DND-41 (cell line): ENCODE data around the gene IL26.

Experiments used
- ATAC-seq: fragments of 200-7000 bp; cut with Tn5 transposase; 3 replicates; pipeline ENCODE4 v1.9.1; 2021; ENCODE audit warnings: low read depth; ENCODE audit not compliant: insufficient read depth
- DNase-seq: peaks from one replicate; pipeline ENCODE4 v3.0.0-alpha.2; 2020
- H2AFZ ChIP-seq: 2 replicates; pipeline ENCODE4 v1.6.0; 2012; ENCODE audit warnings: low read depth, low read length
- H3K27ac ChIP-seq: 2 replicates; pipeline ENCODE4 v1.5.1; 2012; ENCODE audit warnings: low read length, inconsistent platforms
- H3K27me3 ChIP-seq: fragments of 200-600 bp; sonication (generic); 2 replicates; pipeline ENCODE4 v1.6.0; 2012; ENCODE audit warnings: low read length, mild to moderate bottlenecking, inconsistent platforms; ENCODE audit not compliant: insufficient read depth, poor library complexity
- H3K36me3 ChIP-seq: 2 replicates; pipeline ENCODE4 v1.5.1; 2012; ENCODE audit warnings: low read length, inconsistent platforms; ENCODE audit not compliant: insufficient read depth
- H3K4me1 ChIP-seq: 2 replicates; pipeline ENCODE4 v1.5.1; 2012; ENCODE audit warnings: mild to moderate bottlenecking, low read length; ENCODE audit not compliant: insufficient read depth
- H3K4me2 ChIP-seq: 2 replicates; pipeline ENCODE4 v1.6.0; 2012; ENCODE audit warnings: mild to moderate bottlenecking, moderate library complexity, low read length, inconsistent platforms; ENCODE audit not compliant: insufficient read depth
- H3K4me3 ChIP-seq, 2 experiments: fragments of 200-600 bp in 1 of 2; shearing (Covaris generic) in 1 of 2; 2 replicates each; pipeline ENCODE4 v1.5.1; 2012 to 2016; ENCODE audit warnings: inconsistent platforms in 2 of 2, low read length in 2 of 2, mild to moderate bottlenecking in 2 of 2, low read depth in 1 of 2, moderate library complexity in 1 of 2
- H3K79me2 ChIP-seq: 2 replicates; pipeline ENCODE4 v1.6.0; 2012; ENCODE audit warnings: low read length, inconsistent platforms; ENCODE audit not compliant: insufficient read depth
- H3K9ac ChIP-seq: 2 replicates; pipeline ENCODE4 v1.6.0; 2012; ENCODE audit warnings: low read depth, mild to moderate bottlenecking, inconsistent platforms, low read length, moderate library complexity
- H3K9me3 ChIP-seq: 2 replicates; pipeline ENCODE4 v1.5.1; 2012; ENCODE audit warnings: low read length, moderate library complexity, mild to moderate bottlenecking, inconsistent platforms; ENCODE audit not compliant: insufficient read depth, severe bottlenecking
- H4K20me1 ChIP-seq: 2 replicates; pipeline ENCODE4 v1.6.0; 2012; ENCODE audit warnings: low read length; ENCODE audit not compliant: insufficient read depth
- CTCF ChIP-seq: IDR thresholded peaks from 2 replicates; pipeline ENCODE4 v1.5.1; 2012; ENCODE audit warnings: borderline replicate concordance, low read length, moderate library complexity, mild to moderate bottlenecking; ENCODE audit not compliant: poor library complexity, severe bottlenecking; ENCODE audit errors: extremely low read depth
- EZH2 ChIP-seq: IDR thresholded peaks from 3 replicates; pipeline ENCODE4 v1.6.1; 2012; ENCODE audit warnings: borderline replicate concordance, low read depth, mild to moderate bottlenecking, moderate library complexity, low read length, inconsistent platforms; ENCODE audit not compliant: severe bottlenecking

IL26 gene

GRCh38 chr12:68231691-68232090 lies 6.1 kb upstream of the IL26 start:
- DNase-seq: no peak
- no peaks in the 10 kb centered on the region for H3K9me3 ChIP-seq
- no peak for ATAC-seq
- no peak overlapping the region for H3K9ac ChIP-seq
- TF ChIP-seq CTCF (no peak), EZH2 (no peak)
- H2AFZ ChIP-seq: no peak overlapping the region
- no peaks in the 10 kb centered on the region for H4K20me1 ChIP-seq
- H3K27me3 ChIP-seq: no peaks in the 10 kb centered on the region
- H3K4me2 ChIP-seq: no peak overlapping the region
- H3K36me3 ChIP-seq: no peaks in the 10 kb centered on the region
- no peak overlapping the region for H3K27ac ChIP-seq
- peaks cover 9% of the 10 kb centered on the region for H3K4me1 ChIP-seq
- H3K4me3 ChIP-seq: no peak overlapping the region
- H3K79me2 ChIP-seq: no peaks in the 10 kb centered on the region

GRCh38 chr12:68231229-68231628 lies 5.6 kb upstream of the IL26 start:
- no peak overlapping the region for H3K9ac ChIP-seq
- H3K79me2 ChIP-seq: no peaks in the 10 kb centered on the region
- no peaks in the 10 kb centered on the region for H3K36me3 ChIP-seq
- no peak for DNase-seq
- no peak overlapping the region for H3K27ac ChIP-seq
- no peak for ATAC-seq
- no peak overlapping the region for H3K4me3 ChIP-seq
- no peak overlapping the region for H2AFZ ChIP-seq
- no peaks in the 10 kb centered on the region for H4K20me1 ChIP-seq
- H3K4me2 ChIP-seq: no peak overlapping the region
- TF ChIP-seq CTCF (no peak), EZH2 (no peak)
- no peaks in the 10 kb centered on the region for H3K27me3 ChIP-seq
- H3K9me3 ChIP-seq: no peaks in the 10 kb centered on the region
- H3K4me1 ChIP-seq: peaks cover 4% of the 10 kb centered on the region

GRCh38 chr12:68229956-68230355 lies 4.3 kb upstream of the IL26 start:
- Histone ChIP-seq H3K27ac (no peak overlapping the region), H4K20me1 (no peaks in the 10 kb centered on the region), H3K4me3 (no peak overlapping the region), H2AFZ (no peak overlapping the region), H3K4me1 (no peaks in the 10 kb centered on the region), H3K4me2 (no peak overlapping the region), H3K79me2 (no peaks in the 10 kb centered on the region), H3K27me3 (no peaks in the 10 kb centered on the region), H3K9me3 (no peaks in the 10 kb centered on the region), H3K9ac (no peak overlapping the region), H3K36me3 (no peaks in the 10 kb centered on the region)
- ATAC-seq: no peak
- TF ChIP-seq EZH2 (no peak), CTCF (no peak)
- no peak for DNase-seq

GRCh38 chr12:68227356-68227755 lies 1.7 kb upstream of the IL26 start:
- Histone ChIP-seq H3K4me1 (peaks cover 7% of the 10 kb centered on the region), H3K4me2 (no peak overlapping the region), H2AFZ (no peak overlapping the region), H4K20me1 (no peaks in the 10 kb centered on the region), H3K79me2 (no peaks in the 10 kb centered on the region), H3K27ac (no peak overlapping the region), H3K9ac (no peak overlapping the region), H3K4me3 (no peak overlapping the region), H3K9me3 (no peaks in the 10 kb centered on the region), H3K36me3 (no peaks in the 10 kb centered on the region), H3K27me3 (no peaks in the 10 kb centered on the region)
- ATAC-seq (no peak), DNase-seq (no peak)
- TF ChIP-seq EZH2 (no peak), CTCF (no peak)
